GM12864 (cell line): Measurements from ENCODE around the gene MGLL.

Source experiments
- DNase-seq: peaks from one replicate; pipeline ENCODE4 v3.0.0-alpha.2; 2011; ENCODE audit warnings: low read depth
- H3K4me3 ChIP-seq: 2 replicates; pipeline ENCODE4 v1.5.1; 2011; ENCODE audit warnings: mild to moderate bottlenecking, low read depth, low read length, control low read depth
- CTCF ChIP-seq: IDR thresholded peaks from 2 replicates; pipeline ENCODE4 v1.5.1; 2011; ENCODE audit warnings: low read depth, mild to moderate bottlenecking, moderate library complexity, low read length, control low read depth, inconsistent platforms; ENCODE audit errors: missing control alignments

The MGLL gene

DNA sequence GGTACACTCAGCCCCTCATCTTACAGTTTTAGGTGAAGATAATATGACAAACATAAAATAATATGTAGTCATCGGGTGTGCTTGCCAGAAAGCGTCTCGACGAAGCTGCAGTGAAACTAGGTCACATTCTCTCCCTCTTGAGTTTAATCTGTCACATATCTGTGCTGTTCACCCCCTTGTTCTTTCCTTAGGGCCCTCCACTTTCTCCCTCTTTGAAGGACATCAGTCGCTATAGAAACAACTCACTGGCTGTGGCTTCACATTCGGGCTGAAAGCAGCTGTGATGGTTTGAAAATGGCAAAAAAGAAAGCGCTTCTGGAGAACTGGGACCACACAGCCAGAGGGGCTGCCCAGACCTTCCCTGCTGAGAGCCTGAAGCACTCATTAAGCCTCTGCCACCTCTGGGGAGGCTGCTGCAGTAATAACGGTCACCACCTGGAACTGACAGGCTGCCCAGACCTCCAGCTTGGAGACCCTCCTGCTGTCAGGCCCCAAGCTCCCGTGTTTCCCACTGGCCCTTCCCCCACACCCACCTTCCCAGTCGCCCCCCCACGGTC lies 99.2 kb downstream of the MGLL start:
- no peak for TF ChIP-seq CTCF
- DNase-seq: no peak
- H3K4me3 ChIP-seq: no peak overlapping the region

GRCh38 chr3:127722091-127722784 lies 100.1 kb downstream of the MGLL start:
- no peak for DNase-seq
- no peak overlapping the region for H3K4me3 ChIP-seq
- no peak for TF ChIP-seq CTCF

GRCh38 chr3:127720985-127721935 lies 101.1 kb downstream of the MGLL start:
- TF ChIP-seq CTCF: no peak
- DNase-seq: no peak
- H3K4me3 ChIP-seq: no peak overlapping the region

GRCh38 chr3:127720161-127720823 lies 102.0 kb downstream of the MGLL start:
- DNase-seq: no peak
- no peak for TF ChIP-seq CTCF
- no peak overlapping the region for H3K4me3 ChIP-seq

- no peak for TF ChIP-seq CTCF
- H3K4me3 ChIP-seq: no peak overlapping the region
- DNase-seq: no peak
These were observed 102.9 kb downstream of the MGLL start for GRCh38 chr3:127719369-127719768.

- H3K4me3 ChIP-seq: no peak overlapping the region
- TF ChIP-seq CTCF: no peak
- no peak for DNase-seq
These were observed 103.4 kb downstream of the MGLL start for GRCh38 chr3:127718916-127719290.
